Kidney epithelial cell (primary cell): ENCODE results near the gene RPS6KL1. TPM values are rescaled to one million over a fixed set of nuclear protein-coding genes. Genes with fewer than 3 reads are reported as not detected.
"Not testable (repeated sequence)": the region's sequence is repeated elsewhere in the genome, so short reads cannot be mapped to it uniquely, and the experiment has no call there.

Experiments used
- DNase-seq: peaks from one replicate; pipeline ENCODE4 v3.0.0-alpha.2; 2010; ENCODE audit warnings: low read depth
- H3K27me3 ChIP-seq: 2 replicates; pipeline ENCODE4 v1.6.0; 2011; ENCODE audit warnings: low read length; ENCODE audit not compliant: control insufficient read depth, insufficient read depth
- H3K36me3 ChIP-seq: 2 replicates; pipeline ENCODE4 v1.5.1; 2011; ENCODE audit warnings: low read length; ENCODE audit not compliant: control insufficient read depth, insufficient read depth
- H3K4me3 ChIP-seq: 2 replicates; pipeline ENCODE4 v1.5.1; 2011; ENCODE audit warnings: low read depth, mild to moderate bottlenecking, control low read depth, low read length
- CTCF ChIP-seq: IDR thresholded peaks from 2 replicates; pipeline ENCODE4 v1.5.1; 2011; ENCODE audit warnings: mild to moderate bottlenecking, moderate library complexity, low read length, control low read depth, inconsistent platforms; ENCODE audit not compliant: insufficient read depth, poor library complexity, severe bottlenecking
- total RNA-seq: library from RNA; depleted of rRNA; stranded (reverse); fragments of >200 nt; gene quantifications from 2 replicates; pipeline ENCODE4 v1.2.3, GENCODE V29; 2015

The RPS6KL1 gene
- total RNA-seq, 1 donor from 2014 or later, result 20.0 TPM

- Histone ChIP-seq H3K27me3 (no peaks in the 10 kb centered on the region), H3K4me3 (no peak overlapping the region)
- no peak for TF ChIP-seq CTCF
Measured at GRCh38 chr14:74936151-74936550, 13.1 kb upstream of the RPS6KL1 start.

GRCh38 chr14:74935360-74935680, 12.3 kb upstream of the RPS6KL1 start:
- Histone ChIP-seq H3K36me3 (no peaks in the 10 kb centered on the region), H3K4me3 (no peak overlapping the region), H3K27me3 (no peaks in the 10 kb centered on the region)
- DNase-seq, result no peak
- TF ChIP-seq CTCF, result no peak

More at GRCh38 chr14:74936151-74936550, 13.1 kb upstream of the RPS6KL1 start:
- H3K36me3 ChIP-seq, result no peaks in the 10 kb centered on the region
- DNase-seq, result no peak

DNA sequence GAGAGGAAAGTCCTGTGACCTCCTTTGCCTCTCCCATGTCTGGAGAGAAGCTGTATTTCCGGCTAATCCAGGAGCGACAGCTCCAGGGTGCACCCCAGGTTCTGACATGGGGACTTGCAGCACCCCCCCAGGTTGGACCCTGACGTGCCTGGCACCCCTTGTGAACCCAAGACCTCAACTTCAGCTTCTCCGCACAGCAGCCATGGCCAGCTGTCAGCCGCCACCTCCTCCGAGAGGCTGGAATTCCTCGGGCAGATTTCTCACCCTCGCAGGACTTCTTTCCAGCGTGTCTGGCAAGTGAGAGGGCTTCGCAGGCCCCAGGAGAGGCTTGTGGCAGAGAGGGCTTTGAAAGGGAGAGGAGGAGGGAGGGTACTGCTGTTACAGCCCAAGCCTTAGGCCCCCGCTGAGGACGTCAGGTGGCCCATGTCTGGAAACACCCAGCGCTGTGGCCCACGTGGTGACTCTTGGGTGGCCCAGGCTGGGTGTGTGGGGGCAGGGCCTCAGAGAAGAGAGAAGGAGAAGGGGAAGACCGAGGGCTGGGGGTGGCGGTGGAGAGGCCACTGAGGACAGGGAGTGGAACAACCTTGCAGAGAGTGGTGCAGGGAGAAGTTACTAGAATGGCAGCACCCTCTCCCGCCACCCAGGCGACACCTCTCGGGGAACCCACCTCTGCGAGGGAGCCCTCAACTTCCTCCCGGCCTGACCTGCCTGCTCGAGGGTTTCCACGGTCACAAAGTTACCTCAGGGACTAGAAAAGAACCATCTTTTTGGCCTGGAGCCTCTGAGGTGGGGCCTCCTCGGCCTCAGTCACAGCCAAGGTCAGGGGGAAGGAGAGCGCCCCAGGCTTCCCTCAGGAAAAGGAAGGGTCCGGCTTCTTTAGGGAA, 11.7 kb upstream of the RPS6KL1 start:
- Histone ChIP-seq H3K4me3 (no peak overlapping the region), H3K27me3 (no peaks in the 10 kb centered on the region), H3K36me3 (no peaks in the 10 kb centered on the region)
- no peak for DNase-seq
- no peak for TF ChIP-seq CTCF

GRCh38 chr14:74934041-74934440, 11.0 kb upstream of the RPS6KL1 start:
- TF ChIP-seq CTCF, result no peak
- Histone ChIP-seq H3K27me3 (no peaks in the 10 kb centered on the region), H3K36me3 (no peaks in the 10 kb centered on the region), H3K4me3 (no peak overlapping the region)
- DNase-seq, result no peak

DNA sequence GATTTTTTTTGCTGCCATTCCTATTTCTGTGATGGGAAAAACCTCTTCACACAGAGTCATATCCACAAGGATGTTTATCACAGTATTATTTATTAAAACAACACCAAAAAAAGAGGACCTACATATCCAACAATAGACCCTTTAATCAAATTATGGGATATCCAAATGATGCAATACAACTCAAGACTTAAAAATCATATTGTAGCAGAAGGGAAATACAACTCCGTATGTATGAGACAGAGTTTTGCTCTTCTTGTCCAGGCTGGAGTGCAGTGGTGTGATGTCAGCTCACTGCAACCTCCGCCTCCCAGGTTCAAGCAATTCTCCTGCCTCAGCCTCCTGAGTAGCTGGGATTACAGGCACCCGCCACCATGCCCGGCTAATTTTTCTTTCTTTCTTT, 9.9 kb upstream of the RPS6KL1 start:
- DNase-seq, H3K36me3 ChIP-seq, H3K27me3 ChIP-seq, H3K4me3 ChIP-seq: not testable (repeated sequence)

GRCh38 chr14:74932401-74932901, 9.4 kb upstream of the RPS6KL1 start:
- Histone ChIP-seq H3K27me3 (no peaks in the 10 kb centered on the region), H3K36me3 (no peaks in the 10 kb centered on the region), H3K4me3 (no peak overlapping the region)
- DNase-seq, result no peak
- TF ChIP-seq CTCF, result no peak

GRCh38 chr14:74931744-74932143, 8.7 kb upstream of the RPS6KL1 start:
- DNase-seq, H3K36me3 ChIP-seq, H3K27me3 ChIP-seq, H3K4me3 ChIP-seq: not testable (repeated sequence)
